Neutrophil (primary cell): ENCODE data around the gene TPK1.

Experiments used
- H3K27ac ChIP-seq: fragments of 200-600 bp; sonication (generic); 2 replicates; pipeline ENCODE4 v1.5.1; 2016; ENCODE audit warnings: mild to moderate bottlenecking, moderate library complexity
- H3K27me3 ChIP-seq: fragments of 200-600 bp; sonication (generic); 2 replicates; pipeline ENCODE4 v1.6.0; 2016; ENCODE audit warnings: mild to moderate bottlenecking
- H3K36me3 ChIP-seq: fragments of 200-600 bp; sonication (generic); 2 replicates; pipeline ENCODE4 v1.5.1; 2017
- H3K4me1 ChIP-seq, 2 experiments: fragments of 200-600 bp in 1 of 2; sonication (generic) in 1 of 2; 1 replicate in 1 of 2; 2 replicates in 1 of 2; pipeline versions ENCODE4 v1.5.1 to v1.6.1; 2013 to 2016; ENCODE audit warnings: low read depth in 1 of 2, low read length in 1 of 2, mild to moderate bottlenecking in 1 of 2, moderate library complexity in 1 of 2; ENCODE audit not compliant: control insufficient read depth in 1 of 2, insufficient read depth in 1 of 2
- H3K4me3 ChIP-seq, 2 experiments: fragments of 200-600 bp in 1 of 2; sonication (generic) in 1 of 2; 1 replicate in 1 of 2; 2 replicates in 1 of 2; pipeline ENCODE4 v1.5.1; 2013 to 2016; ENCODE audit warnings: low read depth in 1 of 2, low read length in 1 of 2, mild to moderate bottlenecking in 1 of 2, moderate library complexity in 1 of 2
- H3K9me3 ChIP-seq: fragments of 200-600 bp; sonication (generic); 2 replicates; pipeline ENCODE4 v1.5.1; 2016
- CTCF ChIP-seq: fragments of 200-600 bp; sonication (generic); IDR thresholded peaks from 2 replicates; pipeline ENCODE4 v1.5.1; 2016; ENCODE audit warnings: antibody characterized with exemption

TPK1 gene

GRCh38 chr7:144835652-144836544 lies at the start of gene TPK1:
Gene TPK1, minus strand, starts transcription at chr7:144836053. Its CDS starts 451 bp downstream, at chr7:144835602.
- no peak for TF ChIP-seq CTCF
- Histone ChIP-seq H3K4me1 (peaks cover 16 to 18% of the 10 kb centered on the region in 2 experiments), H3K36me3 (no peaks in the 10 kb centered on the region), H3K27ac (peak within 1 kb of the TSS; percentile 89), H3K4me3 (peak within 1 kb of the TSS; percentile 72 to 73), H3K9me3 (no peaks in the 10 kb centered on the region), H3K27me3 (no peaks in the 10 kb centered on the region)

- Histone ChIP-seq H3K4me1 (no peaks in the 10 kb centered on the region), H3K4me3 (no peak overlapping the region), H3K36me3 (no peaks in the 10 kb centered on the region), H3K27me3 (no peaks in the 10 kb centered on the region), H3K9me3 (no peaks in the 10 kb centered on the region), H3K27ac (no peak overlapping the region)
- TF ChIP-seq CTCF, result no peak
Observed at GRCh38 chr7:144885478-144885877, 49.6 kb upstream of the TPK1 start.

GRCh38 chr7:144884896-144885295 lies 49.0 kb upstream of the TPK1 start:
- Histone ChIP-seq H3K4me1 (no peaks in the 10 kb centered on the region), H3K4me3 (no peak overlapping the region), H3K9me3 (no peaks in the 10 kb centered on the region), H3K27ac (no peak overlapping the region), H3K27me3 (no peaks in the 10 kb centered on the region), H3K36me3 (no peaks in the 10 kb centered on the region)
- TF ChIP-seq CTCF, result no peak

GRCh38 chr7:144873316-144873845 lies 37.5 kb upstream of the TPK1 start:
- Histone ChIP-seq H3K27me3 (no peaks in the 10 kb centered on the region), H3K36me3 (no peaks in the 10 kb centered on the region), H3K9me3 (no peaks in the 10 kb centered on the region), H3K27ac (no peak overlapping the region), H3K4me3 (no peak overlapping the region), H3K4me1 (peaks cover 0 to 6% of the 10 kb centered on the region in 2 experiments)
- no peak for TF ChIP-seq CTCF

- no peaks in the 10 kb centered on the region for H3K27me3 ChIP-seq
- no peaks in the 10 kb centered on the region for H3K36me3 ChIP-seq
- no peak for TF ChIP-seq CTCF
- no peaks in the 10 kb centered on the region for H3K9me3 ChIP-seq
- no peak overlapping the region for H3K4me3 ChIP-seq
- no peaks in the 10 kb centered on the region for H3K4me1 ChIP-seq
- H3K27ac ChIP-seq, result no peak overlapping the region
Observed at GRCh38 chr7:144869082-144869481, 33.2 kb upstream of the TPK1 start.
